CD4-positive, CD25-positive, alpha-beta regulatory T cell (primary cell): ENCODE results near the gene MXI1. TPM values are rescaled to one million over a fixed set of nuclear protein-coding genes. Genes with fewer than 3 reads are reported as not detected.

Experiments
- ATAC-seq, 2 donors: fragments of 150-1000 bp; cut with Tn5 transposase; one replicate each; pipeline ENCODE4 v1.10.0; 2021; ENCODE audit warnings: low read depth in 2 of 2, moderate number of reproducible peaks in 2 of 2, moderate library complexity in 1 of 2
- DNase-seq, 3 donors: peaks; one replicate each; pipeline versions ENCODE4 v3.0.0 to v3.0.0-alpha.2; 2012 to 2022; ENCODE audit warnings: mixed read lengths in 1 of 3
- H3K27ac ChIP-seq: one replicate; pipeline ENCODE4 v1.7.0; 2013; ENCODE audit warnings: mild to moderate bottlenecking, low read length; ENCODE audit not compliant: insufficient read depth, poor library complexity, severe bottlenecking
- H3K27me3 ChIP-seq: one replicate; pipeline ENCODE4 v1.7.0; 2013; ENCODE audit warnings: low read length; ENCODE audit not compliant: control insufficient read depth, insufficient read depth
- H3K36me3 ChIP-seq: one replicate; pipeline ENCODE4 v1.7.0; 2013; ENCODE audit warnings: mild to moderate bottlenecking, low read length, moderate library complexity; ENCODE audit not compliant: control insufficient read depth, insufficient read depth
- H3K4me1 ChIP-seq: 2 replicates; pipeline ENCODE4 v1.7.0; 2013; ENCODE audit warnings: mild to moderate bottlenecking, low read length; ENCODE audit not compliant: insufficient read depth, control insufficient read depth, poor library complexity, severe bottlenecking
- H3K4me3 ChIP-seq: one replicate; pipeline ENCODE4 v1.7.0; 2013; ENCODE audit warnings: low read depth, mild to moderate bottlenecking, low read length, moderate library complexity
- H3K9me3 ChIP-seq, 2 experiments: 1 replicate in 1 of 2; 2 replicates in 1 of 2; pipeline ENCODE4 v1.7.0; 2013; ENCODE audit warnings: low read length in 2 of 2, mild to moderate bottlenecking in 1 of 2, moderate library complexity in 1 of 2; ENCODE audit not compliant: control insufficient read depth in 2 of 2
- H3K27ac Mint-ChIP-seq, 3 donors: one replicate each; pipeline ENCODE4 v1.8.0; 2020 to 2022; ENCODE audit warnings: mild to moderate bottlenecking in 3 of 3, mixed read lengths in 3 of 3, moderate library complexity in 2 of 3
- H3K27me3 Mint-ChIP-seq: one replicate; pipeline ENCODE4 v1.8.0; 2022; ENCODE audit warnings: mild to moderate bottlenecking, mixed read lengths
- H3K36me3 Mint-ChIP-seq: one replicate; pipeline ENCODE4 v1.8.0; 2020; ENCODE audit warnings: mixed read lengths
- H3K4me1 Mint-ChIP-seq, 4 donors: one replicate each; pipeline ENCODE4 v1.8.0; 2020 to 2022; ENCODE audit warnings: mixed read lengths in 4 of 4, mild to moderate bottlenecking in 1 of 4
- H3K4me3 Mint-ChIP-seq, 4 donors: one replicate each; pipeline ENCODE4 v1.8.0; 2020 to 2022; ENCODE audit warnings: mild to moderate bottlenecking in 4 of 4, mixed read lengths in 4 of 4, moderate library complexity in 3 of 4
- H3K9me3 Mint-ChIP-seq, 7 donors: one replicate each; pipeline ENCODE4 v1.8.0; 2020 to 2022; ENCODE audit warnings: mixed read lengths in 7 of 7, mild to moderate bottlenecking in 3 of 7, moderate library complexity in 2 of 7
- polyA plus RNA-seq, 4 donors: library from polyadenylated mRNA; unstranded; fragments of 300-500 nt; fragmentation: Illumina TruSeq; gene quantifications; one replicate each; pipeline ENCODE4 v1.2.3, GENCODE V29; 2021
- total RNA-seq: library from RNA; stranded (reverse); gene quantifications from one replicate; pipeline ENCODE4 v1.2.3, GENCODE V29; 2022

The MXI1 gene
- total and polyA plus RNA-seq, 5 donors from 2014 or later, result 34.2 to 56.8 (median 42.9) TPM

DNA sequence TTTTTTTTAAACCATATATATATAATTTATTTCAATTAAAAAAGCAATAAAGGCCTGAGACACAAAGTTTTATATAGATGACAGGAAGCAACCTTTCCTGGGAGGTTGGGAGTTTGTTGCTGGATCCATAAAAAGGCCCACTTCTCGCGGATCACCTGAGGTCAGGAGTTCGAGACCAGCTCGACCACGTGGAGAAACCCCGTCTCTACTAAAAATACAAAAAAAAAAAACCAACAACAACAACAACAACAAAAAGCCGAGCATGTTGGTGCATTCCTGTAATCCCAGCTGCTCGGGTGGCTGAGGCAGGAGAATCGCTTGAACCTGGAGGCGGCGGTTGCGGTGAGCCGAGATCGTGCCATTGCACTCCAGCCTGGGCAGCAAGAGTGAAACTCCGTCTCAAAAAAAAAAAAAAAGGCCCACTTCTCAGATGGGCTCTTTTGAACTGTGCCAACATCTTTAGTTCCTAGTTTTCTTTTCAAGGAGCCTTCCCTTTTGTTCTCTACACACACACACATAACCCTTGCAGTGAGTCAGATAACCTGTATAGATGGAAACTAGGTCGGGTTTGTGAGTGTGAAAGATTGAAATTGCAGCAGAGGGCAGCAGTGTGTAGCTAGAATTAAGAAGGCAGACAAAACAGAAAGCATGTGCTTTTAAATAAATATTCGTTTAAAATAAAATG lies 98.5 kb downstream of the MXI1 start:
- peak overlapping the region; percentile 92 for H3K27ac ChIP-seq
- Mint-ChIP-seq H3K4me1 (peaks cover 19 to 51% (median 36%) of the 10 kb centered on the region in 4 donors), H3K27me3 (peaks cover under 1% of the 10 kb centered on the region), H3K27ac (peak overlapping the region; percentile 93 to 100 (median 99)), H3K4me3 (peak overlapping the region; percentile 96 to 100 (median 99)), H3K9me3 (no peaks in the 10 kb centered on the region), H3K36me3 (peaks cover 15% of the 10 kb centered on the region)
- H3K27me3 ChIP-seq, result no peaks in the 10 kb centered on the region
- DNase-seq, result peak; percentile 45 to 89 (median 80)
- peaks cover 46% of the 10 kb centered on the region for H3K4me1 ChIP-seq
- ATAC-seq, result peak; percentile 63 to 72
- H3K4me3 ChIP-seq, result peak overlapping the region; percentile 85
- peaks cover 20% of the 10 kb centered on the region for H3K36me3 ChIP-seq
- H3K9me3 ChIP-seq, result no peaks in the 10 kb centered on the region

- Histone ChIP-seq H3K27ac (peak overlapping the region; percentile 92), H3K4me1 (peaks cover 41% of the 10 kb centered on the region), H3K27me3 (no peaks in the 10 kb centered on the region), H3K4me3 (peak overlapping the region; percentile 85), H3K36me3 (peaks cover 15% of the 10 kb centered on the region), H3K9me3 (no peaks in the 10 kb centered on the region)
- Mint-ChIP-seq H3K27me3 (peaks cover 6% of the 10 kb centered on the region), H3K27ac (peak overlapping the region in 2 of 3 donors; percentile 28 to 99), H3K4me1 (peaks cover 14 to 47% (median 33%) of the 10 kb centered on the region in 4 donors), H3K4me3 (peak overlapping the region; percentile 96 to 100 (median 99)), H3K36me3 (peaks cover 13% of the 10 kb centered on the region), H3K9me3 (no peaks in the 10 kb centered on the region)
- ATAC-seq (no peak), DNase-seq (no peak)
Measured at GRCh38 chr10:110306452-110306768, 99.0 kb downstream of the MXI1 start.

DNA sequence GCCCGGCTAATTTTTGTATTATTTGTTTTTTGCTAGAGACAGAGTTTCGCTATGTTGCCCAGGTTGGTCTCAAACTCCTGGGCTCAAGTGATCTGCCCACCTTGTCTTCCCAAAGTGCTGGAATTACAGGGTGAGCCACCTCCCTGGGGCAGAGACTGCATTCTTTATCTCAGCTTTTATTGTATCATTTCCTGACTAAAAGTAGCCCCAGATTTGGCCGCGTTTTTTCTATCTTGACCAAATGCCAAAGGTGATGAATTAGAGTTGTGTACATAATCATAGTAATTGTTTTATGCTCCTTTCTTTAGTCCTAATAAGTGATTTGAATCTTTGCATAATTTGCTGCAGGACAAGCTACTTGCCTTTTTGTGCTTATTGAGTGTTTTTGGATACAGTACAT lies 100.4 kb downstream of the MXI1 start:
- Mint-ChIP-seq H3K4me1 (peaks cover 9 to 36% (median 25%) of the 10 kb centered on the region in 4 donors), H3K4me3 (no peak overlapping the region), H3K27me3 (peaks cover 20% of the 10 kb centered on the region), H3K27ac (no peak overlapping the region), H3K36me3 (peaks cover 4% of the 10 kb centered on the region), H3K9me3 (no peaks in the 10 kb centered on the region)
- DNase-seq (no peak), ATAC-seq (no peak)
- H3K9me3 ChIP-seq, result no peaks in the 10 kb centered on the region
- peaks cover 29% of the 10 kb centered on the region for H3K4me1 ChIP-seq
- no peak overlapping the region for H3K4me3 ChIP-seq
- no peak overlapping the region for H3K27ac ChIP-seq
- no peaks in the 10 kb centered on the region for H3K27me3 ChIP-seq
- peaks cover 2% of the 10 kb centered on the region for H3K36me3 ChIP-seq

DNA sequence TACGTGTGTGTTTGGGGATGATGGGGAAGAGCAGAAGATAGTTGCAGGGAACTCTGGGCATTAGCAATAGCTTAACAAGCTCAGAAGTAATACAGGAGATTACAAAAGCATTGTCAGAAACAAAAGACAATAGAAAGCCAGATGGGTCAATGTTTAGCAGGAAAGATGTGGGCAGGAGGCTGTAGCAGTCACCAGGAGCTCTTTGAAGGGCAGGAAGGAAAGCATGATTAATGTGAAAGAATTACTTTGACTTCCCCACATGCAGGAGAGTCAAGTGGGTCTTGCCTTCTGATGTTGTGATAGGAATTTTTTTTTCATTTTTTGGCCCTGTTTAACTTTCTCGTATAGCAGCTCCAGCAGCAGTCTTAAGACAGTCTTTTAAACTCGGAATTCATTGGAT lies 103.3 kb downstream of the MXI1 start:
- no peak for DNase-seq
- Histone ChIP-seq H3K4me3 (no peak overlapping the region), H3K27ac (no peak overlapping the region), H3K36me3 (no peaks in the 10 kb centered on the region), H3K4me1 (peaks cover 8% of the 10 kb centered on the region), H3K9me3 (no peaks in the 10 kb centered on the region), H3K27me3 (peaks cover 4% of the 10 kb centered on the region)
- no peaks in the 10 kb centered on the region for H3K9me3 Mint-ChIP-seq
- no peak for ATAC-seq
- no peak overlapping the region for H3K4me3 Mint-ChIP-seq
- no peaks in the 10 kb centered on the region for H3K36me3 Mint-ChIP-seq
- peaks cover 7 to 13% (median 10%) of the 10 kb centered on the region in 4 donors for H3K4me1 Mint-ChIP-seq
- peaks cover 32% of the 10 kb centered on the region for H3K27me3 Mint-ChIP-seq
- peak overlapping the region in 1 of 3 donors; percentile 33 for H3K27ac Mint-ChIP-seq

DNA sequence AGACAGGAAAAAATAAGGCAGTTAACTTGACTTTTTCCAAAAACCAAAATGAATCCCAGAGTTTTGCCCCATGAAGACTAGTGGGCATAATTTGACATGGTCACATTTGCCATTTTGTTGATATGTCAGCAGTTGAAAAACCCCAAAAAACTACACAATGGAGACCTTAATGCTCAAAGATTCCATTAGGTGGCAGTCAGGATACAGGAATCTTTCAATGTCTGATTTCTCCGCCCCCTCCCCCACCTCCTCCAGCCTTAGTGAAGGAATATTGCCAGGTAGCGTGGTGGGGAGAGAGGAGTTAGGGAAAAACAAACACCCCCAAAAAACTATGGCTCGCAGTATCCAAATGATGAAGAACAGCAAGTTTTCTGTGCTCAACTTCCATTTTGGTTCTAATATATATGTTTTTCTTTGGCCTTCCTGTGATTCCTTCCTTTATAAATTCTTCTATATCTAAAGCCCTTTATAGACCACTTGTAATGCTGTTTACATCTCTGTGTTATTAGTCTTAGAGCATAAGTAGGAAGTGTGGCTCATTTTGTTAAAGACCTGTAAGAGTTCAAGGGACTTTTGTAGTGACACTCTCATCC lies 104.0 kb downstream of the MXI1 start:
- no peak overlapping the region for H3K4me3 ChIP-seq
- H3K27me3 ChIP-seq, result peaks cover 6% of the 10 kb centered on the region
- DNase-seq (peak in 2 of 3 donors; percentile 37 to 60), ATAC-seq (peak; percentile 50 to 55)
- Mint-ChIP-seq H3K36me3 (no peaks in the 10 kb centered on the region), H3K4me3 (no peak overlapping the region), H3K27ac (no peak overlapping the region), H3K4me1 (peaks cover 3 to 6% (median 4%) of the 10 kb centered on the region in 4 donors), H3K9me3 (no peaks in the 10 kb centered on the region), H3K27me3 (peaks cover 36% of the 10 kb centered on the region)
- H3K4me1 ChIP-seq, result peaks cover 1% of the 10 kb centered on the region
- no peak overlapping the region for H3K27ac ChIP-seq
- no peaks in the 10 kb centered on the region for H3K9me3 ChIP-seq
- no peaks in the 10 kb centered on the region for H3K36me3 ChIP-seq

GRCh38 chr10:110312206-110312605 lies 104.8 kb downstream of the MXI1 start:
- no peaks in the 10 kb centered on the region for H3K36me3 Mint-ChIP-seq
- H3K27ac Mint-ChIP-seq, result no peak overlapping the region
- H3K27me3 Mint-ChIP-seq, result peaks cover 43% of the 10 kb centered on the region
- H3K9me3 Mint-ChIP-seq, result no peaks in the 10 kb centered on the region
- H3K4me1 Mint-ChIP-seq, result peaks cover 3 to 6% (median 4%) of the 10 kb centered on the region in 4 donors
- Histone ChIP-seq H3K9me3 (no peaks in the 10 kb centered on the region), H3K4me1 (no peaks in the 10 kb centered on the region), H3K4me3 (no peak overlapping the region), H3K36me3 (no peaks in the 10 kb centered on the region), H3K27ac (no peak overlapping the region), H3K27me3 (peaks cover 8% of the 10 kb centered on the region)
- no peak overlapping the region for H3K4me3 Mint-ChIP-seq
- ATAC-seq (no peak), DNase-seq (no peak)

GRCh38 chr10:110313674-110314073 lies 106.3 kb downstream of the MXI1 start:
- Mint-ChIP-seq H3K27me3 (peaks cover 46% of the 10 kb centered on the region), H3K4me1 (peaks cover 3 to 6% (median 4%) of the 10 kb centered on the region in 4 donors), H3K9me3 (no peaks in the 10 kb centered on the region), H3K36me3 (no peaks in the 10 kb centered on the region), H3K27ac (peak overlapping the region in 1 of 3 donors; percentile 89), H3K4me3 (no peak overlapping the region)
- no peak overlapping the region for H3K4me3 ChIP-seq
- H3K36me3 ChIP-seq, result no peaks in the 10 kb centered on the region
- no peak overlapping the region for H3K27ac ChIP-seq
- H3K4me1 ChIP-seq, result no peaks in the 10 kb centered on the region
- ATAC-seq (no peak), DNase-seq (no peak)
- peaks cover 8% of the 10 kb centered on the region for H3K27me3 ChIP-seq
- no peaks in the 10 kb centered on the region for H3K9me3 ChIP-seq
